Eye (tissue), 1 donor: Measurements from ENCODE around the gene SIRT3.

Source experiments
- DNase-seq: peaks from one replicate; pipeline ENCODE4 v3.0.0-alpha.2; 2015

Gene SIRT3

GRCh38 chr11:213111-213510 lies 23.0 kb downstream of the SIRT3 start:
- DNase-seq = no peak

DNA sequence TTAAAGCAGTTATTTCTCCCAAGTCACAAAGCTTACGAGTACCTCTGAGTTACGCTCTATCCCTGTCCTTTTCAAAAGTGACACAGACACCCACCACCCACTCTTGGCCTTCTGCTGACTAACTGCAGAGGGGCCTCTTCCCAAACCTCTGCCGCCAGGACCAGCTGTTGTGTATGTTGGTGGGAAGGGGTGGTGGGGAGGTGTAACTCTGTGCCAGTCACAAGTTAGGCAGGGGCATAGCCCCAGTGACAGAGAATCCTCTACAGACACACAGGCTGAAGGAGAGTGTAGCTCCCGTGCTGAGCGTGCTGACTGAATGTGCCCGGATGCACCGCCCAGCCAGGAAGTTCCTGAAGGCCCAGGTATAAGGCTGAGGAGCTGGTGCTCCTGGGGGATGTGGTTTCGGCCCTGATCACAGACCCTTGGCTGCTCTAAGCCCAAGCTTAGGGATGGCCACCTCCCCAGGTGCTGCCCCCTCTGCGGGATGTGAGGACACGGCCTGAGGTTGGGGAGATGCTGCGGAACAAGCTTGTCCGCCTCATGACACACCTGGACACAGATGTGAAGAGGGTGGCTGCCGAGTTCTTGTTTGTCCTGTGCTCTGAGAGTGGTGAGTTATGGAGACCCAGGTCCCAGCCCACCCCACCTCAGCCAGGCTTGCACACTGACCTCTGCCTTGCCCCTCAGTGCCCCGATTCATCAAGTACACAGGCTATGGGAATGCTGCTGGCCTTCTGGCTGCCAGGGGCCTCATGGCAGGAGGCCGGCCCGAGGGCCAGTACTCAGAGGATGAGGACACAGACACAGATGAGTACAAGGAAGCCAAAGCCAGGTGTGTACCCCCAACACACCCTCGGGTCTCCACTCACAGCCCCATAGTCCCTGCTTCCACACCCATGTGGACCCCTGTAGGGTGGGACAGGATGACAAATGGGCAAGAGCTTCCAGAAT lies 23.7 kb downstream of the SIRT3 start:
- DNase-seq = no peak

DNA sequence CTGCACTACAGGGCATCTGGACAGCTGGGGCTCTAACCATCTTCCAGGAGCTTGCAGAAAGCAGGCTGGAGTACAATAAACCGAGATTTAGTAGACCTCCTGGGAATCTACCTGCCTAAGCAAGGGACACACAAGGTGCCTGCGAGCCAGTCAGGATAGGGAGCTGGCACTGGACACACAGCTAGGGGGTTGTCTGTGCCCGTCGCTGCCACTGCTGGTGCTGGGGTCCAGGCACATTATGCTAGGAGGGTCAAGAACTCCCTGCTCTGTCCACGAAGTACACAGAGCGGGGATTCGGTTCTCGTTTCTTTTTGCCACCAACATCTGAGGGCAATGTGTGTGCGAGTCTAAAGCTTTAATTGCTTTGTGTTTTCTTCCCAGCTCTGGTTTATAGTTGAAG lies 24.4 kb downstream of the SIRT3 start:
- DNase-seq = no peak

DNA sequence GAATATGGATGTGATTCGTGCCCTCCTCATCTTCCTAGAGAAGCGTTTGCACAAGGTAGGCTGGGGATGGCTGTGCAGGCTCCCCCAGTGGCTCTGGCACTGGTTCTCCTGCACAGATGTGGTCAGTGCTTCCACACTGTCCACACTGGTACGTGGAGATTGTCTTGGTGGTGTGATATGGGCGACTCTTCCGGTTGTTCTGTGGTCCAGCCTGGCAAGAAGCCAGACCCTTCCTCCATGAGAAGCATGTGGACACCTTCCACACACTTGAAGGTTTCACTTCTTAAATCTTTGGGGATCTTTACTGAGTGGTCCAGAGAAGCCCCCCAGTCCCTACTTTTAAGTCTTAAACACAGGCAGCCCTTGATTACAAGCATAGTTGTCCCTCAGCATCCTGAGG lies 24.8 kb downstream of the SIRT3 start:
- no peak for DNase-seq

DNA sequence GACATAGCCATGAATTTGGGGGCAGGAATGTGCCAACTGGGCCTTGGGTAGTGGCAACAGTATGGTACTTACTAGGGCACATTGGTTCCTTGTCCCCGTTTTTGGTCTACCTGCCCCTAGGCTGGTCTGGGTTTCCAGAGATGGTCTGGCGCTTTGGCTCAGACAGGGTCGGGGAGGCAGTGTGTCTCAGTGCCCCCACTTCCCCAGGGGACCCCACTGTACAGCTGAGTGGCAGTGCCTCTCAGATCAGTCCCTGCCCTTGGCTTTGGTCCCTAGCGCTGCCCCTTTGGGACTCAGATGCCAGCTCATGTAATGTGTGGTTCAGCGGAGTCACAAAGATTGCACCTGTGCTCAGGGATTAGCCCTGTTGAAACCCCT lies 25.4 kb downstream of the SIRT3 start:
- DNase-seq = no peak

DNA sequence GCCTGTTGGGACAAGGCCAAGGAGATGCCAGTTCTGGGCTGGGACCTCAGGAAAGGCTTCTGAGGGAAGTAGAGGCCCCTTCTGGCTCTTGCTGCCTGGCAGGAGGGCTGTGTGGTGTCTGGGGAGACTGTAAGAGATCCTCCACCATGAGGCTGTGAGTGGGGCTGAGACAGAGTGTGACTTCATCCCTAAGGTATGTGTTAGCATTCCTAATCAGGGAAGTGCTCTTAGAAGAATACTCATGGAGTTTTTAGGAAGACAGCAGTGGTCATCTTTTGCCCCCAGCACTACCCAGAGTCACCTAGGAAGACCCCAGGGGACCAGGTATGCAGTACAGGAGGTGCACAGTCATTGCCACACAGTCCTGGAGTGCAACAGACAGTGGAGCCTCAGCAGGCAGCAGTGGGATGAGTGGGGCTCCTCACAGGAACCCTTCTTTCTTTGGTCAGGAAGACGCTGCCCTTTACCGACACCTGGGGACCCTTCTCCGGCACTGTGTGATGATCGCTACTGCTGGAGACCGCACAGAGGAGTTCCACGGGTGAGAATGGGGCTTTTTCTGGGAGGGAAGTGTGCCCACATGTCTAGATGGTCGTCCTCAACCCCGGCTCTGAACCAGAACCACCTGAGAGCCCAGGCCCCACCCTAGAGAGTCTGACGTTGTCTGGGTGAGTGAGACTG lies 25.9 kb downstream of the SIRT3 start:
- DNase-seq = no peak

DNA sequence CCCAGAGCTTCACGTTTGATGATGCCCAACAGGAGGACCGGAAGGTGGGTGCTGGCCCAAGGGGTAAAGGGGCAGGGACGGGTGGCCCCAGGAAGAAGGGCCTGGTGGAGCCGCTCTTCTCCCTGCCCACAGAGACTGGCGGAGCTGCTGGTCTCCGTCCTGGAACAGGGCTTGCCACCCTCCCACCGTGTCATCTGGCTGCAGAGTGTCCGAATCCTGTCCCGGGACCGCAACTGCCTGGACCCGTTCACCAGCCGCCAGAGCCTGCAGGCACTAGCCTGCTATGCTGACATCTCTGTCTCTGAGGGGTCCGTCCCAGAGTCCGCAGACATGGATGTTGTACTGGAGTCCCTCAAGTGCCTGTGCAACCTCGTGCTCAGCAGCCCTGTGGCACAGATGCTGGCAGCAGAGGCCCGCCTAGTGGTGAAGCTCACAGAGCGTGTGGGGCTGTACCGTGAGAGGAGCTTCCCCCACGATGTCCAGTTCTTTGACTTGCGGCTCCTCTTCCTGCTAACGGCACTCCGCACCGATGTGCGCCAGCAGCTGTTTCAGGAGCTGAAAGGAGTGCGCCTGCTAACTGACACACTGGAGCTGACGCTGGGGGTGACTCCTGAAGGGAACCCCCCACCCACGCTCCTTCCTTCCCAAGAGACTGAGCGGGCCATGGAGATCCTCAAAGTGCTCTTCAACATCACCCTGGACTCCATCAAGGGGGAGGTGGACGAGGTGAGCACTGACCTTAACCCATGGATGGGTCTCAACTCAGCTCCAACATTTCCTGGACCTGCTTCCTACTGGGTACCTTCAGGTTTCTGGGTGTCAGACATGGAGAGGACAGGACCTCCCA lies 26.6 kb downstream of the SIRT3 start:
- no peak for DNase-seq

DNA sequence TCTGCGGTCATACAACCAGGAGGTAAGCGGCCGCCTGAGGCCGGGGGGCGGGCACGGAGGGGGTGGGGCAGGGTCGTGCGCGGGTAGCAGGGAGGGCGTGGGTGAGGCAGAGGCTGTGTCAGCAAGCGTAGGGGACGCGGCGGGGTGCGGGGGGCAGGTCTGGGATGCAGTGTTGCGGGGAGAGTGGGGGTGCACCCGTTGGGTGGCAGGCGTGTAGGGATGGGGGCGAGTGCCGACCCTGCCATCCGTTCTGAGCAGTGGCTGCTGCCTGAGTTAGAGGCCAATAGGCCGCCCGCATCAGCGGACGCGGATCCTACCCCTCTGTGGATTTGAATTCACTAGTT lies 27.3 kb downstream of the SIRT3 start:
- no peak for DNase-seq

- DNase-seq = peak; percentile 92
These were observed 27.8 kb downstream of the SIRT3 start for GRCh38 chr11:208181-208916.

GRCh38 chr11:207863-208180 lies 28.3 kb downstream of the SIRT3 start:
- DNase-seq = no peak

DNA sequence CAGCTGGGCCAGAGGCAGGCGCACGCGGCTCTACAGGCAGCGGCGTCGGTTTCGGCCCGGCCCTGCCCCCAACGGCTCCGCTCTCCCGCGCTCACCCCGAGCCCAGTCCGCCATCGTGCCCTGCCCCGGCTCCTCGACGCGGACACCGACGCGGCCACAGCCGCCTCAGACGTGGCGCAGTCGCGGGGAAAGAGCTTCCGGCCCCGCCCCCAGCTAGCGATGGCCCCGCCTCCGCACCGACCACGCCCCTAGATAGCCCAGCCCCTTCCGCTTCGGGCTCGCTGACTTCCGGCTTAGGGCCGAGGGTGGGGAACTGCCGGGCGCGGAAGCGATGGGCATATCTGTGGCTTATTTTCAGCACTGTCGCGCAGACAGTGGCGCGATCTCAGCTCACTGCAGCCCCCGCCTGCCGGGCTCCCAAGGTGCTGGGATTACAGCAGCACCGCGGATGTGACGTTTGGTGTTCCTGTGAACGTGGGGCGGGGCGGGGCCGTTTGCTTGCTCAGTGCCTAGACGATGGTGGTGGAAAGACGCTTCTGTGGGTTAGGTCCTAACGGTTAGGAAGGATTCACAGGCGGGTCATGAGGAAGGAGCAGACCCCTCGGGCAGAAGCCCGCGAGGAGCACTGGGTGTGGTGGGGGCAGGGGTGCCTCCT lies 28.8 kb downstream of the SIRT3 start, which contains the start of the genes BET1L and RIC8A:
Gene BET1L, minus strand, starts transcription at position 192 of the 655 bp plus-strand sequence. Its CDS starts 78 bp downstream, at position 114.
Gene RIC8A, plus strand, starts transcription at position 501 of the 655 bp plus-strand sequence. CDS start 1,147 bp downstream, outside the sequence.
- peak; percentile 98 for DNase-seq

GRCh38 chr11:206526-207207 lies 29.5 kb downstream of the SIRT3 start:
- DNase-seq = peak; percentile 16

- no peak for DNase-seq
These were observed 30.1 kb downstream of the SIRT3 start for GRCh38 chr11:206002-206384.

GRCh38 chr11:205221-206001 lies 30.7 kb downstream of the SIRT3 start:
- no peak for DNase-seq

GRCh38 chr11:204587-205109 lies 31.5 kb downstream of the SIRT3 start:
- no peak for DNase-seq

DNA sequence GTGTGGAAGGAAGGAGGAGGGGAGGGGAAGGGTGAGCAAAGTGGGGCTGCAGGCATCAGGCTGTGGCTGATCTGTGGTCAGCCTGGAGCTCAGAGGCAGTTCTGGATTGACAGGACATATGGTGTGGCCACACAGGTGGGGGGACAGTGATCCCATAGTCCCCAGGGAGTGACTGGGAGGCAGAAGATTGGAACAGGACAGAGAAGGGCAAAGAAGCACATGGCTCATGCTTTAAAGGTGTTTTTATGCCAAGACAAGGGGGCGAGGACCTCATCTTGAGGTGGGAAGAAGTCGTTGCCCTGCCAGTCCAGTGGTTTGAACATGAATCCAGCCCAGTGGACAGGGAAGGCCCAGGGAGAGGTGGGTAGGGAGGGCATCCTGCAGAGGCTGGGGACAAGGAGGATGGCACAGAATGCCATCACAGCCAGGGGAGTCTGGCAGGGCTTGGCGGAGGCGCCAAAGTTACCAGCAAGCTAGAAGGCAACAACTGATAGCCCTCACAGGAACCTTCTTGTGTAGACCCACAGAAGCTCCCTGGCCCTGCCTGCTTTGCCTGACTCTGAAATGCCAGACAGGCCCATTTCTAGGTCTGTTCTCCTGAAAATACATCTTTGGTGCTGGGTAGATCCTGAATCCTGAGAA lies 32.1 kb downstream of the SIRT3 start:
- no peak for DNase-seq

DNA sequence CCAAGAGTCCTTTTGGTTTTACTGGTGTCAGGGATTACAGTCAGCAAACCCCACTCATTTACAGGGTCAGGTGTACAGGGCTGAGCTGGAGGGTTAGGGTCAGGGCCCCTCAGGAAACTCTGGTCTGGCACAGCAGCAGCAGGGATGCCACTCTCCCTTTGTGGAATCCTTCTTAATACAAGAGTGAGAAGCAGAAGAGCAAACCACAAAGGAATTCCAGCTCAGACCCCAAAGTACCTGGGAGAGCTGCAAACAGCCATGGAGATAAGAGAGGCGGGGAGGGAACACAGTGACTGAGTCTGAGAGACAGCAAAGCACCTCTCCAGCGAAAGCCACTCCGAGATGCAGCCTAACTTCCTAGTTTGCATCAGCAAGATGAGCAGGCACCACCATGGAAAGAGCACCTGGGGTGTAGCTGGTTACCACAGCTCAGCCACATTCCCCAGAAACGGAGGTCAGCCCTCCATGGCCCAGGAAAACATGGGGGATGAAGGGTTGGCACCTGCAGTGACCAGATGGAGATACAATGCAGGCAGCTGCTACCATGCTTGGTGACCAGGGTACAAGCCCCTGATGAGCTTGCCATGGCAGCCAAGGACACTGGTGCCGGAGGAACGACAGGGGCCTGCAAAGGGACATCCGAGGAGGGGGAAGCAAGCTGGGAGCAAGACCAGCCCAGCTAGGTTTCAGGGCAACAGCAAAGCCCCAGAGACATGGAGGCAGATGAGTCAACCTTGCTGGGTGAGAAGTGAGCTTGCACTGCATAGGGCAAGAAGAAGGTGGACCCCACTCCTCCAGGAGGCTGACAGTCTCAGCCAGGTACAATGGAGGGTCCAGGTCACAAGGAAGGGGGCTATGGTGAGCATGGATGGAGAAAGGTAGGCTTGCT lies 32.8 kb downstream of the SIRT3 start:
- no peak for DNase-seq

GRCh38 chr11:202490-202889 lies 33.7 kb downstream of the SIRT3 start:
- no peak for DNase-seq

DNA sequence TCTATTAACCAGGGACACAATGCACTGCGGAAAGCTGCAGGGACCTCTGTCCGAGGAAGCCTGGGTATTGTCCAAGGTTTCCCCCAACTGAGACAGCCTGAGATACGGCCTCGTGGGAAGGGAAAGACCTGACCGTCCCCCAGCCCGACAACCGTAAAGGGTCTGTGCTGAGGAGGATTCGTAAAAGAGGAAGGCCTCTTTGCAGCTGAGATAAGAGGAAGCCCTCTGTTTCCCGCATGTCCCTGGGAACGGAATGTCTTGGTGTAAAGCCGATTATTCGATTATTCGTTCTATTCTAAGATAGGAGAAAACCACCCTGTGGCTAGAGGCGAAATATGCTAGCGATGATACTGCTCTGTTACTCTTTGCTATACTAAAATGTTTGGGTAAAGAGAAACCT lies 34.2 kb downstream of the SIRT3 start:
- no peak for DNase-seq
